H9 (cell line): ENCODE data around the gene WIPF1. TPM values are rescaled to one million over a fixed set of nuclear protein-coding genes. Genes with fewer than 3 reads are reported as not detected.

Experiments used
- DNase-seq: peaks from one replicate; pipeline ENCODE4 v3.0.0-alpha.2; 2017
- H2AFZ ChIP-seq: one replicate; pipeline ENCODE4 v1.6.1; 2013; ENCODE audit warnings: mild to moderate bottlenecking, low read length, control low read depth, moderate library complexity
- H2AK5ac ChIP-seq: 2 replicates; pipeline ENCODE4 v1.6.1; 2013; ENCODE audit warnings: low read length, control low read depth, mixed read lengths; ENCODE audit not compliant: insufficient read length
- H2BK120ac ChIP-seq: one replicate; pipeline ENCODE4 v1.6.1; 2013; ENCODE audit warnings: low read depth, mild to moderate bottlenecking, low read length, control low read depth, inconsistent platforms; ENCODE audit not compliant: poor library complexity, severe bottlenecking
- H2BK12ac ChIP-seq: 2 replicates; pipeline ENCODE4 v1.6.1; 2013; ENCODE audit warnings: low read length, control low read depth, mixed read lengths, low read depth; ENCODE audit not compliant: insufficient read length
- H2BK15ac ChIP-seq: 2 replicates; pipeline ENCODE4 v1.6.1; 2013; ENCODE audit warnings: low read depth, low read length, control low read depth
- H2BK20ac ChIP-seq: one replicate; pipeline ENCODE4 v1.6.1; 2013; ENCODE audit warnings: low read depth, mild to moderate bottlenecking, low read length, control low read depth, inconsistent platforms; ENCODE audit not compliant: poor library complexity, severe bottlenecking
- H2BK5ac ChIP-seq: 2 replicates; pipeline ENCODE4 v1.6.1; 2013; ENCODE audit warnings: low read length, control low read depth, mixed read lengths; ENCODE audit not compliant: insufficient read length
- H3K14ac ChIP-seq: 2 replicates; pipeline ENCODE4 v1.6.1; 2013; ENCODE audit warnings: low read length, control low read depth; ENCODE audit not compliant: insufficient read depth
- H3K18ac ChIP-seq: 2 replicates; pipeline ENCODE4 v1.6.1; 2013; ENCODE audit warnings: low read depth, mild to moderate bottlenecking, mixed read lengths, low read length, control low read depth; ENCODE audit not compliant: insufficient read length
- H3K23ac ChIP-seq: 2 replicates; pipeline ENCODE4 v1.6.1; 2013; ENCODE audit warnings: low read length, control low read depth, mixed read lengths, low read depth; ENCODE audit not compliant: insufficient read length
- H3K23me2 ChIP-seq: 2 replicates; pipeline ENCODE4 v1.6.1; 2013; ENCODE audit warnings: low read depth, mild to moderate bottlenecking, mixed read lengths, low read length, control low read depth; ENCODE audit not compliant: insufficient read length, poor library complexity, severe bottlenecking
- H3K27ac ChIP-seq: 2 replicates; pipeline ENCODE4 v1.5.1; 2013; ENCODE audit warnings: low read length, control low read depth, mixed read lengths, low read depth; ENCODE audit not compliant: insufficient read length
- H3K27me3 ChIP-seq: 2 replicates; pipeline ENCODE4 v1.6.1; 2013; ENCODE audit warnings: low read length, control low read depth, inconsistent platforms; ENCODE audit not compliant: insufficient read depth
- H3K4ac ChIP-seq: 2 replicates; pipeline ENCODE4 v1.6.1; 2013; ENCODE audit warnings: low read depth, mild to moderate bottlenecking, control low read depth, inconsistent platforms, low read length, moderate library complexity
- H3K4me1 ChIP-seq: 2 replicates; pipeline ENCODE4 v1.6.1; 2013; ENCODE audit warnings: low read length, control low read depth, inconsistent platforms; ENCODE audit not compliant: insufficient read depth
- H3K4me2 ChIP-seq: 2 replicates; pipeline ENCODE4 v1.6.1; 2013; ENCODE audit warnings: low read length, control low read depth, mixed read lengths; ENCODE audit not compliant: insufficient read length, insufficient read depth
- H3K56ac ChIP-seq: 2 replicates; pipeline ENCODE4 v1.6.1; 2013; ENCODE audit warnings: low read depth, mild to moderate bottlenecking, mixed read lengths, low read length, control low read depth; ENCODE audit not compliant: insufficient read length
- H3K79me1 ChIP-seq: 2 replicates; pipeline ENCODE4 v1.6.1; 2013; ENCODE audit warnings: low read depth, mild to moderate bottlenecking, moderate library complexity, low read length, control low read depth, inconsistent platforms; ENCODE audit not compliant: insufficient read depth, poor library complexity, severe bottlenecking
- H3K79me2 ChIP-seq: 2 replicates; pipeline ENCODE4 v1.6.1; 2013; ENCODE audit warnings: low read length, control low read depth, inconsistent platforms; ENCODE audit not compliant: insufficient read depth
- H3K9ac ChIP-seq: 2 replicates; pipeline ENCODE4 v1.6.1; 2013; ENCODE audit warnings: low read length, control low read depth, mixed read lengths; ENCODE audit not compliant: insufficient read length; ENCODE audit errors: extremely low read depth
- H3K9me3 ChIP-seq: one replicate; pipeline ENCODE4 v1.6.1; 2013; ENCODE audit warnings: low read depth, low read length, inconsistent platforms; ENCODE audit not compliant: control insufficient read depth
- H3T11ph ChIP-seq: one replicate; pipeline ENCODE4 v1.6.1; 2013; ENCODE audit warnings: mild to moderate bottlenecking, low read length, control low read depth, inconsistent platforms
- H4K20me1 ChIP-seq: one replicate; pipeline ENCODE4 v1.6.1; 2013; ENCODE audit not compliant: control insufficient read depth, insufficient read length, insufficient read depth
- H4K5ac ChIP-seq: 2 replicates; pipeline ENCODE4 v1.6.1; 2013; ENCODE audit warnings: low read depth, mild to moderate bottlenecking, mixed read lengths, low read length, control low read depth; ENCODE audit not compliant: insufficient read length
- H4K8ac ChIP-seq: replicated peaks from 2 replicates; pipeline ENCODE4 v1.6.1; 2013; ENCODE audit warnings: low read length, control low read depth, mixed read lengths, low read depth; ENCODE audit not compliant: insufficient read length
- H4K91ac ChIP-seq: 2 replicates; pipeline ENCODE4 v1.6.1; 2013; ENCODE audit warnings: low read depth, mild to moderate bottlenecking, moderate library complexity, mixed read lengths, low read length, control low read depth; ENCODE audit not compliant: insufficient read length
- H3K27ac Mint-ChIP-seq, 3 experiments: 2 replicates in 2 of 3; 3 replicates in 1 of 3; pipeline ENCODE4 v1.8.0; 2020 to 2021; ENCODE audit warnings: mixed read lengths in 3 of 3, mild to moderate bottlenecking in 1 of 3, moderate library complexity in 1 of 3
- H3K27me3 Mint-ChIP-seq: 2 replicates; pipeline ENCODE4 v1.8.0; 2021; ENCODE audit warnings: low read depth, mild to moderate bottlenecking, moderate library complexity, mixed read lengths
- H3K36me3 Mint-ChIP-seq, 3 experiments: 2 replicates in 2 of 3; 3 replicates in 1 of 3; pipeline ENCODE4 v1.8.0; 2020 to 2021; ENCODE audit warnings: low read depth in 3 of 3, mixed read lengths in 3 of 3; ENCODE audit not compliant: insufficient read depth in 1 of 3
- H3K4me1 Mint-ChIP-seq, 2 experiments: 2 replicates each; pipeline ENCODE4 v1.8.0; 2020; ENCODE audit warnings: mixed read lengths in 2 of 2
- H3K4me3 Mint-ChIP-seq, 2 experiments: 2 replicates in 1 of 2; 3 replicates in 1 of 2; pipeline ENCODE4 v1.8.0; 2020 to 2021; ENCODE audit warnings: mild to moderate bottlenecking in 2 of 2, mixed read lengths in 2 of 2, moderate library complexity in 1 of 2
- H3K9me3 Mint-ChIP-seq, 2 experiments: 2 replicates in 1 of 2; 3 replicates in 1 of 2; pipeline ENCODE4 v1.8.0; 2020; ENCODE audit warnings: mild to moderate bottlenecking in 2 of 2, mixed read lengths in 2 of 2, moderate library complexity in 1 of 2
- WGBS: extraction: QIAGEN DNeasy Blood & Tissue Kit; methylation state at CpG from one replicate; pipeline ENCODE4 v1.1.7; 2013; ENCODE audit warnings: missing lambda C conversion rate, low lambda C conversion rate, mixed read lengths; ENCODE audit not compliant: insufficient read length; ENCODE audit errors: extremely low coverage; 5-methylcytosine and 5-hydroxymethylcytosine counted together
- total RNA-seq: library from RNA; stranded (reverse); gene quantifications from 2 replicates; pipeline ENCODE4 v1.2.1, GENCODE V29; 2021
- TF ChIP-seq, protein P1 (sequence below): fragments of 200-600 bp; sonication (generic); conservative IDR thresholded peaks from 3 replicates; pipeline ENCODE4 v1.8.0; 2021; ENCODE audit warnings: antibody characterized with exemption, mild to moderate bottlenecking

The WIPF1 gene
- total RNA-seq, 1 experiment from 2014 or later, result 5.1 TPM

DNA sequence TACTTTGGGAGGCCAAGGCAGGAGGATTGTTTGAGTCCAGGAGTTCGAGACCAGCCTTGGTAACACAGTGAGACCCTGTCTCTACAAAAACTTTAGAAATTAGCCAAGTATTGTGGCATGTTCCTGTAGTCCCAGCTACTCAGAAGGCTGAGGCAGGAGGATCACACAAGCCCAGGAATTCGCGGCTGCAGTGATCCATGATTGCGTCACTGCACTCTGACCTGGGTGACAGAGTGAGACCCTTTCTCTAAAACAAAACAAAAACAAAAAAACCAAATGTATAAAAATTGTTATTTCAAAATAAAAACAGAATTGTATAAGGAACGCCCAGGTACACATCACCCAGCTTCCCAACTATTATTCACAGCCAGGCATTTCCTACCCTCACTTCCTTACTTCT lies 56.7 kb downstream of the WIPF1 start:
- Histone ChIP-seq H2BK12ac (no peak overlapping the region), H2BK120ac (no peak overlapping the region), H3K56ac (no peak overlapping the region), H2AFZ (no peak overlapping the region), H2BK15ac (no peak overlapping the region), H2BK20ac (no peak overlapping the region), H3K4me2 (no peak overlapping the region), H3K79me2 (no peaks in the 10 kb centered on the region), H3K18ac (no peak overlapping the region), H4K91ac (no peak overlapping the region), H3K9ac (no peak overlapping the region), H3K4ac (no peak overlapping the region), H2BK5ac (no peak overlapping the region), H4K5ac (no peak overlapping the region), H4K20me1 (no peaks in the 10 kb centered on the region), H3T11ph (no peak overlapping the region), H3K27me3 (no peaks in the 10 kb centered on the region), H4K8ac (no peak overlapping the region), H3K23ac (no peak overlapping the region), H3K14ac (no peak overlapping the region), H3K23me2 (no peaks in the 10 kb centered on the region), H3K9me3 (no peaks in the 10 kb centered on the region), H3K27ac (no peak overlapping the region), H3K4me1 (no peaks in the 10 kb centered on the region), H2AK5ac (no peak overlapping the region), H3K79me1 (no peaks in the 10 kb centered on the region)
- Mint-ChIP-seq H3K9me3 (no peaks in the 10 kb centered on the region), H3K36me3 (no peaks in the 10 kb centered on the region), H3K27ac (no peak overlapping the region), H3K4me3 (no peak overlapping the region), H3K27me3 (peaks cover 9% of the 10 kb centered on the region), H3K4me1 (peaks cover 0 to 2% of the 10 kb centered on the region in 2 experiments; a peak in 2 of 4 replicates)
- DNase-seq, result no peak
- no CpG with 5 or more reads among the region's 5 CpGs for WGBS
- TF ChIP-seq, protein P1, sequence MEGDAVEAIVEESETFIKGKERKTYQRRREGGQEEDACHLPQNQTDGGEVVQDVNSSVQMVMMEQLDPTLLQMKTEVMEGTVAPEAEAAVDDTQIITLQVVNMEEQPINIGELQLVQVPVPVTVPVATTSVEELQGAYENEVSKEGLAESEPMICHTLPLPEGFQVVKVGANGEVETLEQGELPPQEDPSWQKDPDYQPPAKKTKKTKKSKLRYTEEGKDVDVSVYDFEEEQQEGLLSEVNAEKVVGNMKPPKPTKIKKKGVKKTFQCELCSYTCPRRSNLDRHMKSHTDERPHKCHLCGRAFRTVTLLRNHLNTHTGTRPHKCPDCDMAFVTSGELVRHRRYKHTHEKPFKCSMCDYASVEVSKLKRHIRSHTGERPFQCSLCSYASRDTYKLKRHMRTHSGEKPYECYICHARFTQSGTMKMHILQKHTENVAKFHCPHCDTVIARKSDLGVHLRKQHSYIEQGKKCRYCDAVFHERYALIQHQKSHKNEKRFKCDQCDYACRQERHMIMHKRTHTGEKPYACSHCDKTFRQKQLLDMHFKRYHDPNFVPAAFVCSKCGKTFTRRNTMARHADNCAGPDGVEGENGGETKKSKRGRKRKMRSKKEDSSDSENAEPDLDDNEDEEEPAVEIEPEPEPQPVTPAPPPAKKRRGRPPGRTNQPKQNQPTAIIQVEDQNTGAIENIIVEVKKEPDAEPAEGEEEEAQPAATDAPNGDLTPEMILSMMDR, result no peak
